Endothelial cell of umbilical vein (primary cell): ENCODE measurements around the gene SP140L. TPM values are rescaled to one million over a fixed set of nuclear protein-coding genes. Genes with fewer than 3 reads are reported as not detected.
"Not testable (repeated sequence)": the region's sequence is repeated elsewhere in the genome, so short reads cannot be mapped to it uniquely, and the experiment has no call there.

Source experiments
- BruUV-seq: library from RNA; stranded (reverse); fragments of 400-500 nt; replicated peaks from 2 replicates; lab custom pipeline; 2021; lab: Mats Ljungman, UMichigan
- CTCF ChIA-PET: fragments of 300-600, 350-600 bp; sonication (Branson Sonifier 250); formaldehyde crosslinking; loops from one replicate; lab custom pipeline; 2021; ENCODE audit warnings: antibody characterized with exemption, inconsistent platforms; lab: Charles Lee
- POLR2A ChIA-PET: fragments of 300-600, 350-600 bp; sonication (Branson Sonifier 250); formaldehyde crosslinking; loops from one replicate; lab custom pipeline; 2021; ENCODE audit warnings: antibody characterized with exemption, inconsistent platforms; lab: Charles Lee
- DNase-seq: peaks from one replicate; pipeline ENCODE4 v3.0.0-alpha.2; 2011; ENCODE audit warnings: low read depth, low spot score
- FAIRE-seq: peaks from 2 replicates; lab custom pipeline; 2011; peaks lifted over from hg19 to GRCh38; lab: Jason Lieb, UNC
- H2AFZ ChIP-seq: 2 replicates; pipeline ENCODE4 v1.6.0; 2012; ENCODE audit warnings: low read depth, low read length, control low read depth, inconsistent platforms
- H3K27ac ChIP-seq: 2 replicates; pipeline ENCODE4 v1.5.1; 2011; ENCODE audit warnings: low read depth, mild to moderate bottlenecking, control low read depth, low read length, moderate library complexity; ENCODE audit not compliant: insufficient read depth
- H3K27me3 ChIP-seq, 2 experiments: 2 replicates each; pipeline versions ENCODE4 v1.6.0 to v1.6.1; 2011; ENCODE audit warnings: low read length in 2 of 2, mixed read lengths in 1 of 2; ENCODE audit not compliant: control insufficient read depth in 2 of 2, insufficient read depth in 2 of 2
- H3K36me3 ChIP-seq, 2 experiments: 2 replicates in 1 of 2; 3 replicates in 1 of 2; pipeline ENCODE4 v1.5.1; 2011; ENCODE audit warnings: low read length in 2 of 2, mild to moderate bottlenecking in 1 of 2, moderate library complexity in 1 of 2; ENCODE audit not compliant: control insufficient read depth in 2 of 2, insufficient read depth in 2 of 2; ENCODE audit errors: extremely low read depth in 1 of 2
- H3K4me1 ChIP-seq: 3 replicates; pipeline ENCODE4 v1.5.1; 2011; ENCODE audit warnings: mild to moderate bottlenecking, low read length; ENCODE audit not compliant: control insufficient read depth, insufficient read depth; ENCODE audit errors: extremely low read depth
- H3K4me2 ChIP-seq: 2 replicates; pipeline ENCODE4 v1.6.1; 2011; ENCODE audit warnings: low read length, control low read depth, mixed read lengths; ENCODE audit not compliant: insufficient read depth
- H3K4me3 ChIP-seq, 3 experiments: fragments of 200-600 bp in 1 of 3; sonication (generic), shearing (Covaris generic) in 1 of 3; replicated peaks in 1 of 3; 2 replicates each; pipeline ENCODE4 v1.5.1; 2011 to 2016; ENCODE audit warnings: control low read depth in 3 of 3, low read length in 3 of 3, mild to moderate bottlenecking in 2 of 3, inconsistent platforms in 1 of 3, low read depth in 1 of 3, moderate library complexity in 1 of 3; ENCODE audit not compliant: insufficient read depth in 1 of 3
- H3K79me2 ChIP-seq: 2 replicates; pipeline ENCODE4 v1.6.0; 2012; ENCODE audit warnings: low read length, inconsistent platforms; ENCODE audit not compliant: control insufficient read depth, insufficient read depth
- H3K9ac ChIP-seq: replicated peaks from 2 replicates; pipeline ENCODE3; 2011; ENCODE audit warnings: low read length, control low read depth; ENCODE audit not compliant: insufficient read depth; ENCODE audit errors: extremely low read depth
- H3K9me1 ChIP-seq: replicated peaks from 3 replicates; pipeline ENCODE4 v1.6.0; 2011; ENCODE audit warnings: mild to moderate bottlenecking, low read length; ENCODE audit not compliant: control insufficient read depth, insufficient read depth; ENCODE audit errors: extremely low read depth
- H3K9me3 ChIP-seq: replicated peaks from 2 replicates; pipeline ENCODE4 v1.5.1; 2012; ENCODE audit warnings: low read length, inconsistent platforms; ENCODE audit not compliant: control insufficient read depth, insufficient read depth
- H4K20me1 ChIP-seq: replicated peaks from 2 replicates; pipeline ENCODE3; 2011; ENCODE audit warnings: mild to moderate bottlenecking, low read length; ENCODE audit not compliant: control insufficient read depth, insufficient read depth; ENCODE audit errors: extremely low read depth
- CTCF ChIP-seq, 2 donors: IDR thresholded peaks; 1 replicate in 1 of 2; 2 replicates in 1 of 2; pipeline ENCODE4 v1.5.1; 2011; ENCODE audit warnings: low read length in 2 of 2, mild to moderate bottlenecking in 2 of 2, moderate library complexity in 2 of 2, control low read depth in 1 of 2, inconsistent platforms in 1 of 2, low read depth in 1 of 2; ENCODE audit not compliant: insufficient read depth in 1 of 2; ENCODE audit errors: extremely low read depth in 1 of 2
- EZH2 ChIP-seq: IDR thresholded peaks from 2 replicates; pipeline ENCODE4 v1.6.1; 2012; ENCODE audit warnings: borderline replicate concordance, low read depth, mild to moderate bottlenecking, moderate library complexity, low read length, inconsistent platforms; ENCODE audit not compliant: severe bottlenecking
- GATA2 ChIP-seq: IDR thresholded peaks from 2 replicates; pipeline ENCODE4 v1.7.0; 2011; ENCODE audit warnings: low read depth, mild to moderate bottlenecking, moderate library complexity, mixed read lengths, low read length; ENCODE audit not compliant: insufficient read length, insufficient read depth
- JUN ChIP-seq: IDR thresholded peaks from 2 replicates; pipeline ENCODE4 v1.6.1; 2011; ENCODE audit warnings: borderline replicate concordance, low read depth; ENCODE audit not compliant: insufficient read length, insufficient read depth
- POLR2AphosphoS5 ChIP-seq: IDR thresholded peaks from 2 replicates; pipeline ENCODE4 v1.6.1; 2012; ENCODE audit warnings: low read depth, mild to moderate bottlenecking, control low read depth, low read length, moderate library complexity; ENCODE audit not compliant: insufficient read depth
- dilution Hi-C: fragments of 300-500 bp; cut with MboI; formaldehyde crosslinking; loops from one replicate; pipeline ENCODE4 v1.15.0; 2019; ENCODE audit warnings: low sequenced_read_pairs; ENCODE audit not compliant: extremely low pct_ligation_motif_present
- intact Hi-C: fragments of 100-400 bp; cut with micrococcal nuclease; formaldehyde crosslinking; loops from one replicate; pipeline ENCODE4 v1.10.0; 2022
- polyA plus RNA-seq, 4 experiments: library from polyadenylated mRNA; depleted of rRNA in 3 of 4; stranded (reverse) in 3 of 4; unstranded in 1 of 4; fragments of >200 nt; gene quantifications; 2 replicates each; pipeline versions ENCODE4 v1.2.1 to v1.2.3, GENCODE V29; 2011 to 2012; ENCODE audit warnings: missing spikeins in 1 of 4
- total RNA-seq: library from RNA; stranded (reverse); gene quantifications from 2 replicates; pipeline ENCODE4 v1.2.3, GENCODE V29; 2021

SP140L gene
- total and polyA plus RNA-seq, 2 donors (not counting 3 experiments of a cell fraction or from before 2014, with no cell fraction given), result 16.0 to 27.3 TPM

- intact Hi-C loops, result loop anchor here (1.0 kb wide), 1 partner anchor 322 kb away; no protein-coding TSS in a partner anchor
- H3K27ac ChIP-seq, H3K4me2 ChIP-seq, H3K36me3 ChIP-seq, POLR2A ChIA-PET, H3K4me3 ChIP-seq, H3K4me1 ChIP-seq, H3K27me3 ChIP-seq, H3K9ac ChIP-seq, H3K79me2 ChIP-seq, dilution Hi-C loops, H2AFZ ChIP-seq, H4K20me1 ChIP-seq, H3K9me3 ChIP-seq, FAIRE-seq, BruUV-seq, CTCF ChIA-PET, H3K9me1 ChIP-seq: not testable (repeated sequence)
- DNase-seq, result peak; percentile 28
Observed at GRCh38 chr2:230289311-230289710, 37.7 kb upstream of the SP140L start.

- DNase-seq, result no peak
- dilution Hi-C loops (no loop called here), intact Hi-C loops (no loop called here)
- Histone ChIP-seq H3K36me3 (no peaks in the 10 kb centered on the region), H3K27ac (no peak overlapping the region), H3K4me3 (no peak overlapping the region), H3K9me3 (no peaks in the 10 kb centered on the region), H2AFZ (no peak overlapping the region), H3K27me3 (peaks cover 0 to 4% of the 10 kb centered on the region in 2 experiments), H3K9ac (no peak overlapping the region), H3K9me1 (no peaks in the 10 kb centered on the region), H4K20me1 (no peaks in the 10 kb centered on the region), H3K79me2 (no peaks in the 10 kb centered on the region), H3K4me1 (no peaks in the 10 kb centered on the region), H3K4me2 (no peak overlapping the region)
- FAIRE-seq, result no peak
- BruUV-seq, result no TSS peak
- ChIA-PET POLR2A (no interaction called here), CTCF (no interaction called here)
- TF ChIP-seq CTCF (IDR thresholded peaks at IDR 0.05; ENCODE audit: extremely low read depth in 1 of 2, insufficient read depth in 1 of 2, low read depth in 1 of 2, low read length in 2 of 2), result no peak
- no peak for TF ChIP-seq GATA2
- TF ChIP-seq JUN, result no peak
- no peak for TF ChIP-seq EZH2
- TF ChIP-seq POLR2AphosphoS5, result no peak
Observed at GRCh38 chr2:230295192-230295591, 31.8 kb upstream of the SP140L start.
